Lung (tissue), 12 donors: ENCODE measurements around the gene CST4. TPM values are rescaled to one million over a fixed set of nuclear protein-coding genes. Genes with fewer than 3 reads are reported as not detected.
A peak's percentile ranks its signal among the peaks of the same experiment; 100 is the strongest.

ENCODE experiments used
- ATAC-seq: fragments of 200-7000 bp; cut with Tn5 transposase; one replicate; pipeline ENCODE4 v1.9.1; 2020; ENCODE audit warnings: moderate number of reproducible peaks; ENCODE audit not compliant: insufficient read depth, low FRiP score
- DNase-seq, 3 donors: peaks; one replicate each; pipeline ENCODE4 v3.0.0-alpha.2; 2013 to 2017
- H3K27ac ChIP-seq, 2 donors: one replicate each; pipeline ENCODE4 v1.5.1; 2013; ENCODE audit warnings: mild to moderate bottlenecking in 2 of 2, moderate library complexity in 2 of 2, control low read depth in 1 of 2, inconsistent platforms in 1 of 2, low read depth in 1 of 2, low read length in 1 of 2
- H3K27me3 ChIP-seq, 3 donors: one replicate each; pipeline ENCODE4 v1.5.1; 2013; ENCODE audit warnings: low read length in 2 of 3; ENCODE audit not compliant: control insufficient read depth in 3 of 3, insufficient read depth in 3 of 3
- H3K36me3 ChIP-seq, 4 donors: one replicate each; pipeline ENCODE4 v1.5.1; 2013; ENCODE audit warnings: low read length in 4 of 4, mild to moderate bottlenecking in 1 of 4, moderate library complexity in 1 of 4; ENCODE audit not compliant: control insufficient read depth in 4 of 4, insufficient read depth in 4 of 4
- H3K4me1 ChIP-seq, 5 donors: one replicate each; pipeline ENCODE4 v1.5.1; 2013; ENCODE audit warnings: low read length in 5 of 5, mild to moderate bottlenecking in 2 of 5, moderate library complexity in 1 of 5; ENCODE audit not compliant: control insufficient read depth in 5 of 5, insufficient read depth in 5 of 5
- H3K4me3 ChIP-seq: one replicate; pipeline ENCODE4 v1.5.1; 2013; ENCODE audit warnings: mild to moderate bottlenecking, control low read depth, moderate library complexity
- H3K9ac ChIP-seq, 2 donors: one replicate each; pipeline ENCODE4 v1.5.1; 2013; ENCODE audit warnings: low read length in 2 of 2, control low read depth in 1 of 2; ENCODE audit not compliant: insufficient read depth in 1 of 2
- H3K9me3 ChIP-seq, 4 donors: one replicate each; pipeline ENCODE4 v1.5.1; 2013; ENCODE audit warnings: low read length in 3 of 4, mild to moderate bottlenecking in 1 of 4, moderate library complexity in 1 of 4; ENCODE audit not compliant: control insufficient read depth in 4 of 4, insufficient read depth in 3 of 4
- CTCF ChIP-seq: IDR thresholded peaks from 2 replicates; pipeline ENCODE4 v1.5.1; 2012; ENCODE audit warnings: mild to moderate bottlenecking; ENCODE audit errors: control extremely low read depth, extremely low read depth
- WGBS, 2 donors: extraction: QIAGEN DNeasy Blood & Tissue Kit; methylation state at CpG; one replicate each; pipeline ENCODE4 v1.1.7; 2013; 5-methylcytosine and 5-hydroxymethylcytosine counted together
- polyA plus RNA-seq, 2 donors: library from polyadenylated mRNA; stranded (reverse); fragments of 200-250 nt; gene quantifications; one replicate each; pipeline ENCODE4 v1.2.1, GENCODE V29; 2013
- total RNA-seq, 2 donors: library from RNA; depleted of rRNA in 1 of 2; stranded (reverse); fragments of >200 nt in 1 of 2; gene quantifications; one replicate each; pipeline ENCODE4 v1.2.1, GENCODE V29; 2014 to 2021
- donor health status: control.
- donor health status: control.
- donor health status: Bipolar disorder and iron deficiency.
- donor health status: healthy.
- donor health status: DM: yes; HTN: yes; CAD: no.

The CST4 gene
- total and polyA plus RNA-seq, 4 donors = not detected

GRCh38 chr20:23669866-23670265 is 19.0 kb downstream of the CST4 start:
- Histone ChIP-seq H3K36me3 (no peaks in the 10 kb centered on the region), H3K9ac (no peak overlapping the region), H3K4me3 (no peak overlapping the region), H3K27ac (no peak overlapping the region), H3K9me3 (peaks cover 0 to 3% (median 0%) of the 10 kb centered on the region in 4 donors), H3K27me3 (no peaks in the 10 kb centered on the region), H3K4me1 (peaks cover 0 to 8% (median 0%) of the 10 kb centered on the region in 5 donors)
- no peak for TF ChIP-seq CTCF
- 87 to 93% methylated on average over 7 of the region's 7 CpGs for WGBS, 2 donors
- no peak for DNase-seq
- ATAC-seq = no peak

DNA sequence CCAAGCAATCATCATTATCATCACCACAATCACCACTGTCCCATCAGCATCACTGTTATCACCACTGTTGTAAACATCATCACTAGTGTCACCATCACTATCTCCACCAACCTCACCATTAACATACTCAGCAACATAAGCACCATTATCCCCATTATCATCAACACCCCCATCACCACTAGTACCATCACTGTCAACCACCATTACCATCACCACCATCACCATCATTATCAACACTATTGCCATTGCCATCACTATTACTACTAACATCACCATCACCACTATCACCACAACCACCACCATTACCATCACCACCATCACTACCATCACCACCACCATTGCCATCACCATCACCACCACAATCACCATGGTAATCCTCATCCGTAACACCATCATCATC is 19.5 kb downstream of the CST4 start:
- no peak for TF ChIP-seq CTCF
- H3K27ac ChIP-seq = no peak overlapping the region
- H3K4me1 ChIP-seq = peaks cover 0 to 8% (median 0%) of the 10 kb centered on the region in 5 donors
- no peaks in the 10 kb centered on the region for H3K27me3 ChIP-seq
- DNase-seq (no peak), ATAC-seq (no peak)
- 92 to 100% methylated on average over 1 of the region's 1 CpG for WGBS, 2 donors
- H3K4me3 ChIP-seq = no peak overlapping the region
- peaks cover 0 to 3% (median 0%) of the 10 kb centered on the region in 4 donors for H3K9me3 ChIP-seq
- no peak overlapping the region for H3K9ac ChIP-seq
- H3K36me3 ChIP-seq = no peaks in the 10 kb centered on the region

GRCh38 chr20:23668477-23668951 is 20.3 kb downstream of the CST4 start:
- peaks cover 0 to 3% (median 0%) of the 10 kb centered on the region in 4 donors for H3K9me3 ChIP-seq
- no peaks in the 10 kb centered on the region for H3K36me3 ChIP-seq
- peak; percentile 64 for TF ChIP-seq CTCF
- no peak overlapping the region for H3K4me3 ChIP-seq
- 2 to 5% methylated on average over 4 of the region's 4 CpGs for WGBS, 2 donors
- ATAC-seq = peak; percentile 79
- no peak overlapping the region for H3K9ac ChIP-seq
- peaks cover 0 to 8% (median 0%) of the 10 kb centered on the region in 5 donors for H3K4me1 ChIP-seq
- no peaks in the 10 kb centered on the region for H3K27me3 ChIP-seq
- H3K27ac ChIP-seq = no peak overlapping the region
- peak; percentile 36 to 57 (median 40) for DNase-seq

GRCh38 chr20:23667666-23668065 is 21.2 kb downstream of the CST4 start:
- no peak overlapping the region for H3K9ac ChIP-seq
- H3K4me1 ChIP-seq = peaks cover 0 to 8% (median 0%) of the 10 kb centered on the region in 5 donors
- 82 to 91% methylated on average over 7 of the region's 7 CpGs for WGBS, 2 donors
- no peak overlapping the region for H3K4me3 ChIP-seq
- TF ChIP-seq CTCF = no peak
- DNase-seq (no peak), ATAC-seq (no peak)
- no peaks in the 10 kb centered on the region for H3K36me3 ChIP-seq
- H3K27me3 ChIP-seq = no peaks in the 10 kb centered on the region
- no peak overlapping the region for H3K27ac ChIP-seq
- H3K9me3 ChIP-seq = peaks cover 0 to 3% (median 0%) of the 10 kb centered on the region in 4 donors
